ENCODE results near the gene ALG6. TPM values are rescaled to one million over a fixed set of nuclear protein-coding genes. Genes with fewer than 3 reads are reported as not detected.

Gene ALG6
- total RNA-seq, 2 donors from 2014 or later, result 1.8 to 8.3 TPM

GRCh38 chr1:63329621-63330330 lies 37.7 kb upstream of the ALG6 start:
- Histone ChIP-seq H3K36me3 (no peaks in the 10 kb centered on the region), H3K4me1 (ENCODE audit: control insufficient read depth in 1 of 2, low read depth in 2 of 2) (peaks cover 0 to 8% of the 10 kb centered on the region in 2 donors), H3K9me3 (no peaks in the 10 kb centered on the region), H3K4me3 (no peak overlapping the region), H3K27me3 (replicated peaks; ENCODE audit: insufficient read depth) (peaks cover 29% of the 10 kb centered on the region), H3K27ac (no peak overlapping the region)
- DNase-seq (ENCODE audit: low spot score), result no peak
- ATAC-seq (ENCODE audit: insufficient number of reproducible peaks, low FRiP score, low read depth), result no peak
- TF ChIP-seq, protein P1, sequence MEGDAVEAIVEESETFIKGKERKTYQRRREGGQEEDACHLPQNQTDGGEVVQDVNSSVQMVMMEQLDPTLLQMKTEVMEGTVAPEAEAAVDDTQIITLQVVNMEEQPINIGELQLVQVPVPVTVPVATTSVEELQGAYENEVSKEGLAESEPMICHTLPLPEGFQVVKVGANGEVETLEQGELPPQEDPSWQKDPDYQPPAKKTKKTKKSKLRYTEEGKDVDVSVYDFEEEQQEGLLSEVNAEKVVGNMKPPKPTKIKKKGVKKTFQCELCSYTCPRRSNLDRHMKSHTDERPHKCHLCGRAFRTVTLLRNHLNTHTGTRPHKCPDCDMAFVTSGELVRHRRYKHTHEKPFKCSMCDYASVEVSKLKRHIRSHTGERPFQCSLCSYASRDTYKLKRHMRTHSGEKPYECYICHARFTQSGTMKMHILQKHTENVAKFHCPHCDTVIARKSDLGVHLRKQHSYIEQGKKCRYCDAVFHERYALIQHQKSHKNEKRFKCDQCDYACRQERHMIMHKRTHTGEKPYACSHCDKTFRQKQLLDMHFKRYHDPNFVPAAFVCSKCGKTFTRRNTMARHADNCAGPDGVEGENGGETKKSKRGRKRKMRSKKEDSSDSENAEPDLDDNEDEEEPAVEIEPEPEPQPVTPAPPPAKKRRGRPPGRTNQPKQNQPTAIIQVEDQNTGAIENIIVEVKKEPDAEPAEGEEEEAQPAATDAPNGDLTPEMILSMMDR (IDR thresholded peaks at IDR 0.05), result no peak

DNA sequence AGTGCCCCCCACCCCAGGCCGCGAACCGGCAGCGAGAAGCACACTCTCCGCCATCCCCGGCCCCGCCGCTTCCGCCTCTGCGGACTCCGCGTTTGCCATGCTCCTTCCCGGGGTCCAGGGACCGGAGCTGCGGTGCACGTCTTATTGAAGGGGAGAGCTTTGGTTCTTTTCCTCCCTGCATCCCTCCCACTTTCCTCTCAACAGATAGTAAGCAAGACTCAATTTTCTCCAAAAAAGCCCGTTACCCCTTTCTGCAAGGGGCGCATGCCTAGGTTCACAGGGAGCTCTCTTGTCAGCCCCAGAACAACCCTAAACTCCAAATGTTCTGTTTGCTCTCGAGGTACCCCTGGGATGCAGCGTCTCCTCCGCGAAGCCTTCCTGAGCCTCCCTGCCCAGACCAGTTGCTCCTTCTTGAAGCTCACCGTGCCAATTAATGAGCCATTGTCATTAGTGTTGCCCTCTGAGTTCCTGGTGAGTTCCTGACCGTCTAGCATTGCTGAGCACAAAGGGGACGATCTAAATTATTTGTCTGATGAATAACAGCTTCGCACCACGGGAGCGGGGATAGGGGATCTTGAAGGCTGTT lies 37.0 kb upstream of the ALG6 start:
- ATAC-seq (ENCODE audit: insufficient number of reproducible peaks, low FRiP score, low read depth), result no peak
- peaks cover 24% of the 10 kb centered on the region for H3K27me3 ChIP-seq (replicated peaks; ENCODE audit: insufficient read depth)
- H3K36me3 ChIP-seq, result no peaks in the 10 kb centered on the region
- peaks cover 0 to 8% of the 10 kb centered on the region in 2 donors for H3K4me1 ChIP-seq (ENCODE audit: control insufficient read depth in 1 of 2, low read depth in 2 of 2)
- H3K4me3 ChIP-seq, result no peak overlapping the region
- TF ChIP-seq, protein P1 (IDR thresholded peaks at IDR 0.05), result no peak
- DNase-seq (ENCODE audit: low spot score), result no peak
- no peak overlapping the region for H3K27ac ChIP-seq
- no peaks in the 10 kb centered on the region for H3K9me3 ChIP-seq

- no peak for ATAC-seq (ENCODE audit: insufficient number of reproducible peaks, low FRiP score, low read depth)
- H3K27ac ChIP-seq, result no peak overlapping the region
Measured at GRCh38 chr1:63342402-63342801, 25.0 kb upstream of the ALG6 start.

GRCh38 chr1:63343922-63344321 lies 23.5 kb upstream of the ALG6 start:
- no peak for ATAC-seq (ENCODE audit: insufficient number of reproducible peaks, low FRiP score, low read depth)
- TF ChIP-seq, protein P1 (IDR thresholded peaks at IDR 0.05), result no peak
- Histone ChIP-seq H3K36me3 (no peaks in the 10 kb centered on the region), H3K4me3 (no peak overlapping the region), H3K27ac (no peak overlapping the region), H3K27me3 (replicated peaks; ENCODE audit: insufficient read depth) (no peaks in the 10 kb centered on the region), H3K9me3 (no peaks in the 10 kb centered on the region), H3K4me1 (ENCODE audit: control insufficient read depth in 1 of 2, low read depth in 2 of 2) (no peaks in the 10 kb centered on the region)
- no peak for DNase-seq (ENCODE audit: low spot score)

More at GRCh38 chr1:63342402-63342801, 25.0 kb upstream of the ALG6 start:
- DNase-seq (ENCODE audit: low spot score), result no peak
- no peaks in the 10 kb centered on the region for H3K36me3 ChIP-seq
- no peaks in the 10 kb centered on the region for H3K27me3 ChIP-seq (replicated peaks; ENCODE audit: insufficient read depth)
- no peaks in the 10 kb centered on the region for H3K9me3 ChIP-seq
- no peak overlapping the region for H3K4me3 ChIP-seq
- TF ChIP-seq, protein P1 (IDR thresholded peaks at IDR 0.05), result no peak
- H3K4me1 ChIP-seq (ENCODE audit: control insufficient read depth in 1 of 2, low read depth in 2 of 2), result no peaks in the 10 kb centered on the region

DNA sequence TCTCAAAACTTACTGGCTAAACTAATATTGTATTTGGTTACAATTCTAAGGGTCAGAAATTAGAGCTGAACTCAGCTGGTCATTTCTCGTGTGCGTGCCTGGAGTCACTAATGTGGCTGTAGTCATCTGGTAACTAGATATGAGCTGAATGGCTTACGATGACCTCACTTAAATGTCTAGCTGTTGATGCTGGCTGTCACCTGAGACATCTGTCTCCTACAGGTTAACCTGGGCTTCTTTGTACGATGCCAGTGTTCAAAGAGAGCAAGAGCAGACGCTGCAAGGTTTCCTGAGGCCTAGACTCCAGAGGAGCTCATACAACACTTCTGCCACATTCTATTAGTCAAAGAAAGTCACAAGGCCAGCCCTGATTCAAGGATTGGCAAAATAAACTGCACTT lies 17.1 kb upstream of the ALG6 start:
- Histone ChIP-seq H3K27ac (no peak overlapping the region), H3K9me3 (no peaks in the 10 kb centered on the region), H3K36me3 (no peaks in the 10 kb centered on the region), H3K4me3 (no peak overlapping the region), H3K4me1 (ENCODE audit: control insufficient read depth in 1 of 2, low read depth in 2 of 2) (no peaks in the 10 kb centered on the region), H3K27me3 (replicated peaks; ENCODE audit: insufficient read depth) (peaks cover 4% of the 10 kb centered on the region)
- DNase-seq (ENCODE audit: low spot score), result no peak
- TF ChIP-seq, protein P1 (IDR thresholded peaks at IDR 0.05), result no peak
- ATAC-seq (ENCODE audit: insufficient number of reproducible peaks, low FRiP score, low read depth), result no peak

Data from thoracic aorta (tissue), 2 donors.